ENCODE data around the gene CASP8.

- TF ChIP-seq POLR2AphosphoS5 (IDR thresholded peaks at IDR 0.05; ENCODE audit: low read depth, low read length) = no peak
- TF ChIP-seq REST (IDR thresholded peaks at IDR 0.05; ENCODE audit: insufficient read depth in 1 of 2, low read depth in 2 of 2, low read length in 2 of 2) = no peak
- TF ChIP-seq TAF1 (IDR thresholded peaks at IDR 0.05; ENCODE audit: borderline replicate concordance, insufficient read depth, low read length) = no peak
- TF ChIP-seq FOXP2 (optimal IDR thresholded peaks at IDR 0.05; ENCODE audit: borderline replicate concordance, extremely low read depth, extremely low read length, insufficient read depth) = no peak
Measured at GRCh38 chr2:201273330-201273983, 13.1 kb downstream of the CASP8 start.
